Activated CD4-positive, alpha-beta T cell treated with anti-CD3 and anti-CD28 coated beads for 24 hours (primary cell): ENCODE measurements around the gene EXOSC7.

Source experiments
- DNase-seq, 2 donors: peaks; one replicate each; pipeline ENCODE4 v3.0.0-alpha.2; 2020; ENCODE audit warnings: low read depth in 2 of 2

EXOSC7 gene

DNA sequence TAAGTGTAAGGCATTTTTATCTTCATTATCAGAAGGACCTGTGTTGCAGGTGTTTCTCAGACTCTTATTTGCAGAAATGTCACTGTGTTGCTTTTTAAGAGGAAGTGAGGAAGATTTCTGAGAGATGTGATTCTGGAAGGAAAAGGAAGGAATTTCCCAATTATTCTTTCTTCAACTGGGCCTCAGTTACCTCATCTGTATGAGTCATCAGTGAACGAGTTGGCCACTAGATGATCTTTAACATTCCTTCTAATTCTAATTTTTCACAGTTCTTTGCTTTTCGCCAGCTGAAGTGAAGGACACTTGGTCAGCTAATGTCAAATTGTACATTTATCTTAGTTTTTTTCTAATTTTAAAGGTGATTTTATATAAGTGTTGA lies 79.0 kb downstream of the EXOSC7 start:
- no peak for DNase-seq

DNA sequence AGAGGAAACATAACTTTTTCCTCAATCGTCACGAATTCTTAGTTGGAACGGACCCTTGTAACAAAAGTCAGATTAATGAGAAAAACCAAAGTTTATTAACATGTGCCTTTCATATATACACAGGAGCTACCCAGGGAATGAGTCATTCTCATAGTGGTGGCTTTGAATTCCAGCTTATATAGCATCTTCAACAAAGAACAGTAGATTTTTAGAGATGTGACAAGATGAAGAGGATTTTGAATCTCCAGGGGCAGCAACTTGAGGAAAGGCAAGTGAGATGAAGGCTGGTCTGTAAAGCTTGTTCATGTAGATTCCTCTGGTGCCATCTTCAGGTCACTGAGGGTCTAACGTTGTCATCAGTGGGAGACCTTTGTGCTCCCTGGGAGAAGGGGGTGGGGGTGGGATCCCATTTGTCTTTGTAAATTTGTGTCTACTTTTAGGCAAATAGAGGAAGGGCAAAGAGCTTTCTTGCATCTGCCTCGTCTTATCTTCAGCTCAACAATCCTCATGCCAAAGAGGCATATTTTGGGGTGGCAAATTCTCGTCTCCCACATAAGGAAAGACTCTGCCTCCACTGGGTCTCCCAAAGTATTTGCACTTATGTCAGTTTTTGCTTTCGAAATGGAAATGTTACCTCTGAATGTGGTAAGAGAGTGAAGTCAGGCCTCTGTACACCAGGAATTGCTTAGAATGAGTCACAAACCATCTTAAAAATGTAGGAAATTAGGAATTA lies 79.5 kb downstream of the EXOSC7 start:
- DNase-seq: no peak

DNA sequence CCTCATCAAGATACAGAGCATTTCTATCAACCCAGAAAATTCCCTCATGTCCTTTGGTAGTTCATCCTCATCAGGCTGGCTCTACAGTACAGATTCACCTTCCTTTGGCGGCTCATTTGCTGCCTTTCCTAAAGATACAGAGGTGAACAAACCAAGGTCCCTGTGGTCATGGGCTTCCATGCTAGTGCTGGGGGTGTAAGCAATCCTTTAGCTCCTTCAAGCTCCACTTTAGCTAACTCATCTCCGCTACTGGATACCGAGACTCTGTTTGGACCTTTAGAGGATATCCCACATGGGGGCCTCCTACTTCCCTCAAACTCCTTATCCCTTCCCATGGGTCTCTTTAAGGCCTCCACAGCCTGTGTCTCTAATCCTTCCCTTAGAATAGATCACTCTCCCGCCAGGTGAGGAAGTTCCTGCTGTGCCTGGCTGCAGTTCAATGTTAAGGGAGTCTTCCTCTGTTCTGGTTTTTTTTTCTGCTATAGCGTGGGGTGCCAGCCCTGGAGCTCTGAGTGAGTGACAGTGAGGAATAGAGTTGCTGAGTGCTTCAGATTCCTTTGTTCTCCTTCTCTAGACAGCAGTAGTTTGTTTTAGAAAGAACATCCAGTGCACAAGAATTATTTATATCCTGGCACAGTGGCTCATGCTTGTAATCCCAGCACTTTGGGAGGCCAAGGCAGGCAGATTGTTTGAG lies 80.7 kb downstream of the EXOSC7 start:
- DNase-seq: no peak

DNA sequence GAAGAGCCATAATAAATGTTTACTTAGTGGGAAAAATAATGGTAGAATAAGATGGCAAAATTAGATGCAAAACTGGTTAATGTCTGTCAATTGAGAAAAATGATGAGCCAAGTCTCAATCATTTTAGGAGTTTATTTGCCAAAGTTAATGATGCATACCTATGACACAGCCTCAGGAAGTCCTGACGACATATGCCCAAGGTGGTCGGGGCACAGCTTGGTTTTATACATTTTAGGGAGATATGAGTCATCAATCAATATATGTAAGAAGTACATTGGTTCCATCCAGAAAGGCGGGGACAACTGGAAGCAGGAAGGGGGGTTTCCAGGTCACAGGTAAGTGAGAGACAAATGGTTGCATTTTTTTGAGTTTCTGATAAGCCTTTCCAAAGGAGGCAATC lies 81.5 kb downstream of the EXOSC7 start:
- DNase-seq: no peak

DNA sequence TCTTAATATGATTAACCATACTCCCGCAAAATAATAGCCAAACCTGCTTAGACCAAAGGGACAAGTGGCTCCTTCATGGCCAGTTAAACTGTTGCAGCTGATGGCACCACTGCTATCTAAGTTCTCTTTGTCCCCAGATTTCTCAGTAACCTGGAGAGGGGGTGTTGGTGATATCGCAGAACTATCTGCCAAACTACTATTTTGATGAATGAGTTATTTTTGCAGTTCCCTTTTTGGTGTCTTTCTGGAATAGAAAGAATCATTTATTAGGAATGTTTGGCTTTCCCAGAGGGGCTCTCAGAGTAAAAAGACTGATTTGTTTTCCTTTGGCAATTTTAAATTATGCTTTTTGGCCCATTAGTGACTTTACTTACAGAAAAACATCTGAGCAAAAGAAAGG lies 83.1 kb downstream of the EXOSC7 start:
- no peak for DNase-seq

DNA sequence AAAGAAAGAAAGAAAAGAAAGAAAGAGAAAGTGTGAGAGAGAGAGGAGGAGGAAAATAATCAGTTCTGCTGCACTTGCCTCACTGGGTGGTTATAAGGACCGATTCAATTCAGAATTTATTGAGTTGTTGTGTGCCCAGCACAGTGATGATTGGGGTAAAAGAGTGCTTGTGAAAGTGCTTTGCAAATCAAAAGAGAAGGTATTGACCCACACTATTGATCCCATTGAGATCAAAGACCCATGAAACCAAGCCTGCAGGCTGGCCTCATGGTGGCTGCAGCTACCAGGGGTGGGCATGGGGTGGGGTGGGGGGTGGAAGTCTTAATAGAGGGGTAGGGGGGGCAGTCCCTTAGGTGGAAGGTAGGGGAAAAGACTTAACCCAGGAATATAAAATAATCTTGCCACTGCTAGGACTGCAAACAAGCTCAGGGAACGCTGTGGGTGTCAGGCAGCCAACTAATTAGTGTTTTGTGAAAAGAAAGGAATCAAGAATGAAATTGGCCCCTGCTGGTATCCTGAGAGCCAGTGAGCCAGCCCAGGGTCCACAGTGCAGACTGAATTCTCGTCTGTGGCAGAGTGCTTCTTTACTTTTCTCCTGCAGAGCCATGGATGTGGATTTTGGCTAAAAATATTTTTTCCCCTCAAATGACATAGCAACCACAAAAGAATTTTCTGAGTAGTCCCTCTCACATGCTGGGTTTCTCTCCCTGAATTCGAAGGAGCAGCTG lies 84.3 kb downstream of the EXOSC7 start:
- DNase-seq: no peak
